22Rv1 (cell line): ENCODE data around the gene SLC15A1.

Source experiments
- CTCF ChIP-seq: fragments of 450-650 bp; IDR thresholded peaks from 2 replicates; pipeline ENCODE4 v1.5.1; 2017; ENCODE audit warnings: mild to moderate bottlenecking
- ZFX ChIP-seq: fragments of 450-650 bp; IDR thresholded peaks from 2 replicates; pipeline ENCODE4 v1.6.1; 2017; ENCODE audit warnings: antibody characterized with exemption, borderline replicate concordance

GRCh38 chr13:98776644-98777043, 24.2 kb upstream of the SLC15A1 start:
- TF ChIP-seq CTCF: no peak
- no peak for TF ChIP-seq ZFX
